KG1 (cell line): ENCODE results near the gene MYO19.
A peak's percentile ranks its signal among the peaks of the same experiment; 100 is the strongest.

Source experiments
- DNase-seq: peaks from one replicate; lab custom pipeline; 2025; lab: John Stamatoyannopoulos, UW

Gene MYO19, protein sequence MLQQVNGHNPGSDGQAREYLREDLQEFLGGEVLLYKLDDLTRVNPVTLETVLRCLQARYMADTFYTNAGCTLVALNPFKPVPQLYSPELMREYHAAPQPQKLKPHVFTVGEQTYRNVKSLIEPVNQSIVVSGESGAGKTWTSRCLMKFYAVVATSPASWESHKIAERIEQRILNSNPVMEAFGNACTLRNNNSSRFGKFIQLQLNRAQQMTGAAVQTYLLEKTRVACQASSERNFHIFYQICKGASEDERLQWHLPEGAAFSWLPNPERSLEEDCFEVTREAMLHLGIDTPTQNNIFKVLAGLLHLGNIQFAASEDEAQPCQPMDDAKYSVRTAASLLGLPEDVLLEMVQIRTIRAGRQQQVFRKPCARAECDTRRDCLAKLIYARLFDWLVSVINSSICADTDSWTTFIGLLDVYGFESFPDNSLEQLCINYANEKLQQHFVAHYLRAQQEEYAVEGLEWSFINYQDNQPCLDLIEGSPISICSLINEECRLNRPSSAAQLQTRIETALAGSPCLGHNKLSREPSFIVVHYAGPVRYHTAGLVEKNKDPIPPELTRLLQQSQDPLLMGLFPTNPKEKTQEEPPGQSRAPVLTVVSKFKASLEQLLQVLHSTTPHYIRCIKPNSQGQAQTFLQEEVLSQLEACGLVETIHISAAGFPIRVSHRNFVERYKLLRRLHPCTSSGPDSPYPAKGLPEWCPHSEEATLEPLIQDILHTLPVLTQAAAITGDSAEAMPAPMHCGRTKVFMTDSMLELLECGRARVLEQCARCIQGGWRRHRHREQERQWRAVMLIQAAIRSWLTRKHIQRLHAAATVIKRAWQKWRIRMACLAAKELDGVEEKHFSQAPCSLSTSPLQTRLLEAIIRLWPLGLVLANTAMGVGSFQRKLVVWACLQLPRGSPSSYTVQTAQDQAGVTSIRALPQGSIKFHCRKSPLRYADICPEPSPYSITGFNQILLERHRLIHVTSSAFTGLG

DNA sequence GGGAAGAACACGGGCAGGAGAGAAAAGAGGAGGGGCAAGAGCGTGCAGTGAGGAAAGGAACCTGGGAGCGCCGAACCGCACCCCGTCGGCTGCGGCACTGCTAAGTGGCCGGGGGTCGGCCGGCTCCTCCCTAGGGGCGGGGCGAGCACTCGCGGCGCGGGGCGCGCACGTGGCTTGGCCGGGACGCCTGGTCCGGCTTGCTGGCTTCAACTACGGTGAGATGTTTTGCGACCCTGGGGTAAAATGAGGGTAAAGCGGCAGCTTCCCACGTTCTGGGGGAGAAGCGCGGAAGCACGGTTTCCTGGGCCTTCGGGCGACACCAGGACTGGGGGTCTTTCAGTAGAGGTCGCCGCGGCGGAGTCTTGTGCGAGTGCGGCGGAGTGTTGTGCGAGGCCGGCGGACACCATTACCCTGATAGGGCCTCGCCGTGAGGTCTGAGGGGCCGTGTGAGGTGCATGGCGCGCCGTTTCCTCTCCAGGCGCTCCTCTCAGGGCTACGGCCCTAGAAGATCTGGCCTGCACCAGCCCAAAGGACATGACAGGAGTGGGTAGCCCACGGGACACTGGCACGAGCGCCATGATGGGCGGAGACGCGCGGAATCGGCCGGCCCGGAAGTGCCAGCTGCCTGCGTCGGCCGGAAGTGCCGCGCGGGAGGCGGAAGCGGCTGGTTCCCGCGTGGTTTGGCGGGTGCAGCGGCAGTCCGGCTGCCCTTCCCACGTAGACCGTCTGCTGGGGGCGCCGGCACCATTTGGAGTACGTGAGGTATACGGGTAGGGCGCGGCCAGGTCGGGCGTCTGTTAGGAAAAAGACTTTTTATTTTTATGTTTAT is at the start of gene MYO19, which contains the start of gene PIGW:
MYO19 (minus strand) TSS at position 29 of the 829 bp plus-strand sequence. CDS start 2,330 bp downstream, outside the sequence.
PIGW (plus strand) TSS at position 148 of the 829 bp plus-strand sequence. CDS start 2,115 bp downstream, outside the sequence.
- peak; percentile 90 for DNase-seq

DNA sequence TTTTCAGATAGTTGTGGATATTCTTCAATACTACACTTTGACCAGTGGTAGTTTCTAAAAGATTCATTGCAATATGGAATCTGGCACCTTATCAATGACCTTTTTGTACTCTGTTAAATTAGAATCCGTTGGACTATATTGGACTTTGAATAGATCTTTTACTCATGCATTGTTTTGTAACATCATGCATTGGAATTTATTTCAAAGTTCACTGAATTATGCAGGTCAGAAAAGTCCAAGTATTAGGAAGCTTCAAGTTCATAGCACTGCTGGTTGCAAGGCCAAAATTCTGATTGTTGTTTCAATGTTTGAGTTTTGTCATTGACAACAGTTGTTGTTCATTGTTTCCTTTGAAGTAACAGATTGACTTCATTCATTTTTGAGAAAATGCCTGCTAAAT is 49.1 kb upstream of the MYO19 start:
- DNase-seq, result no peak

DNA sequence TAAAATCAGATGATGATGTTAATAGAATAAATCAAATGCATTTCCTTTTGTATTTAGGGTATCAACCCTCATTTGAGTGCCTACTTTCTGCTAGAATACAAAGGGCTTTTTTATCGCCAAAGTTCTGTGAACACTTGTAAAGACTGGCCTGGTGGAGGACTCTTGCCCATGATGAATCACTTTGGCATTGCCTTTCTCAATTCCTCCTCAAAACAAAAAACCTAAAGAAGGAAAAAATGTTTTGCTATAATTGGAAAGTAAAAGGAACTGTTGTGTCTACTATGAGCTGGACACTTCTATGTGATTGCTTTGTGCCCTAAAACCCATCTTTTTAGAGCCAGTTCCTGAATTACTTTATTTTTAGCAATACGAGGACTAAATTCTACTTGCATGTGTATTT is 44.0 kb upstream of the MYO19 start:
- DNase-seq, result no peak

DNA sequence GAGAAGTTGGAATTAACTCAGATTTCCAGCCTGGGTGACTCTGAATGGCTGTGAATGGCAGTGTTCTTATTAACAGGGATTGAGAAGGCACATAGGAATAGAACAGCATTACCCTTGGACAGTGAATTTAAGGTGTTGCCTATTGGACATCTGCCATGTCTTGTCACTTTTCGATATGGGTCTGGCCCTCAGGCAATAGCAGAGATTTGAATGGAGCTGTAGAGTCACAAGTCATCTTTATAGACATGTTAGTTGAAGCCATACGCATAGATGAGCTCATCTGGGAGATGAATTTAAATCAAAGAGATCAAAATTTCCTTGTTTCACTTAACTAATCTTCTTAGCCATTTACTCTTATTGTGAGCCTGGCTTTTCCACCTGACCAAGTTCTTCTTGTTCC is 42.1 kb upstream of the MYO19 start:
- no peak for DNase-seq

DNA sequence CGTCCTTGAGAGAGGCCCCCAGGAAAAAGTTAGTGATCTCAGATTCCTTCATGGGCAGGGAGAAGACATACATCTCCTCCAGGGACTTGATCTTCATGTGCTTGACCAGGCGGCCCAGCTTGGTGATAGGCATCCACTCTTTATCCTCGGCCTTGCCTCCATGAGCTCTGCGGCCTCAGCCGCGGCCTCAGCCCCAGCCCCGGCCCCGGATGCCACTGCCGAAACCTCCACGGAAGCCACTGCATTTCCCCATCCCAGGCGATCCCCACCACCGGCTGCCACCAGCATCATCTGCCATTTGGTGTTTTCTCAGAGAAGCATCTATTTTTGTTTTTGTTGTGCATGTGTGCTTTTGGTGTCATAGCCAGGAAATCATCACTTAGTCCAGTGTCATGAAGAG is 40.4 kb upstream of the MYO19 start:
- DNase-seq, result no peak

DNA sequence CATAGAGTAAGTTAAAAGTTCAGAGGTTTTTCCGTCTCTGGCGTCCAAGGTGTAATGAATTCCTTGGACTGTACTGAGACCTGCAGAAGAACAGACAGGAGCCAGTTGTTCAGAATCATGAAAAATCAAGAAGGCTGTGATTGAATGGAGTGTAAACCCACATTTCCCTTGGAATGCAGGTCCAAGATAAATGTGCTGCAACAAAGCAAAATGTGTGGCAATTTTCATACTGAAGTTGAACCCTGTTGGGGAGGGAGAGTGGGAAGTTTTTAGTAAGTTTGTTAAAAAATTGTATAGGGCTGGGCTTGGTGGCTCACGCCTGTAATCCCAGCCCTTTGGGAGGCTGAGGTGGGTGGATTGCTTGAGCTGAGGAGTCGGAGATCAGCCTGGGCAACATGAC is 31.4 kb upstream of the MYO19 start:
- no peak for DNase-seq

DNA sequence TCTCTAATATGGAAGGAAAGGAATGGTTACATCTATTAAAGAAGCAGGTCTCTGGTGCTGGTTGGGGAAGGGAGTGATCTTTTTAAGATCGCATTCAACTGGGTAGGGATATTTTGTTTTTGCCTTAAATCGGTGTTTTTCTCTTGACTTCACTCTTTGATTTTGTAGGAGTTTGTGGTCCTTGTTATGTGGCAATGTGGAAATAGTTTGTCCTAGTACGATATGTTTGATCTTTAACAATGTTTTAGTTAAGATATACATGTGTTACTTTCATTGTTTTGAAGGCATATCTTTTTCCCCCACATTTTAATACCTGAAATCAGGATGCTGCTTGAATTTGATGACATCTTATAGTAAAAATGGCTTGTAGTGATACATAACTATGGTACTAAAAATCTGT is 18.8 kb upstream of the MYO19 start:
- no peak for DNase-seq

DNA sequence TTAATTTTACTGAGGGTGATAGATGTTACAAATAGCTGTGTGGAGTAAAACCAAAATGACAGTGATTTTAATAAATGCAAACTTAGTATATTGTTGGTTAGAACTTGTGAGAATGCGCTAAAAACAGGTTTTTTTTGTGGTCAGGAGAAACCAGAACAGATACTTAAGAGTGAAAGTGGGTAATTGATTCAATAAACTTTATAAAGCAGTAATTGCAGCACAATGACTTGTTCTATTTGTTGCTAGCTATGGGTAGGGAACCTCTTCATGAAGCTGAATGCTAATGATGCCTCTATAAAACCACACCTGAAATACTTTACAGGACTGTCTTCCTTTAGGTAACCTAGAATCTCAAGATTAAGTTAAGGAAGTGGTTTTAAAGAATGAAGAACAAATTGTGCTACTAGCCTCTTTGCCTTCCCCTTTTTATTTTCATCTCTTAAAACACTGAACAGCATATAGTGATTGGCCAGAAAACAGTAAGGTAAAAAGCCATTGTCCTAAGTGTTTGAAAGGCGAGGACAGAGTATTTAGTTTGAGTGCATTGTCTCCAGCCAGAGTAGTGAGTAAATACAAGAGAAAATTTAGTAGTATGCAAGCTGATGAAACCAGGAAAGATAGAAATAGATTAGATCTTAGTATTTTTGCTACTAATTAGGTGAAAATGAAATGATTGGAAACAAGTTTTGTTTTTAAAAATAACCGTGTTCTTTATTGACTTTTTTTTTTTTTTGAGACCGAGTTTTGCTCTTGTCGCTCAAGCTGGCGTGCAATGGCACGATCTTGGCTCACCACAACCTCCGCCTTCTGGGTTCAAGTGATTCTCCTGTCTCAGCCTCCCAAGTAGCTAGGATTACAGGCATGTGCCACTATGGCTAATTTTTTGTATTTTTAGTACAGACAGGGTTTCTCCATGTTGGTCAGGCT is 16.1 kb upstream of the MYO19 start:
- DNase-seq, result peak; percentile 13

DNA sequence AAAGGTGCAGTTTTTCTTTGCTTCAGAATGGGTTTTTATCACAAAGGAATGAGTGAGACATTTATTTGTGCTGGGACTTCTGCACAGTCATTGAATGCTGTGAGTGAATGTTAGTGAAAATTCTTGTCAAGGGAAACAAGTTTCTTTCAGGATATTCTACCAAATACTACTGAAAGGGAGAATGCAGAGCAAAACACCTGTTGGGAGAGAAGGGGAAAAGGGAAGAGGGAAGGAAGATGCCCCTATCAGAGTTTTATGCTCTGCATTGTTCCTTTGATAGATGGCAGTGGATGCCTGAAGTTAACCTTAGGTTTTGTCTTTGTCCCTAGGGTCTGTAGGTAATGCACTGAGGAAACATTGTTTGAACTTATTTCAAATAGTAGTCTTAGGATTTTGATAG is 13.1 kb upstream of the MYO19 start:
- DNase-seq, result no peak

DNA sequence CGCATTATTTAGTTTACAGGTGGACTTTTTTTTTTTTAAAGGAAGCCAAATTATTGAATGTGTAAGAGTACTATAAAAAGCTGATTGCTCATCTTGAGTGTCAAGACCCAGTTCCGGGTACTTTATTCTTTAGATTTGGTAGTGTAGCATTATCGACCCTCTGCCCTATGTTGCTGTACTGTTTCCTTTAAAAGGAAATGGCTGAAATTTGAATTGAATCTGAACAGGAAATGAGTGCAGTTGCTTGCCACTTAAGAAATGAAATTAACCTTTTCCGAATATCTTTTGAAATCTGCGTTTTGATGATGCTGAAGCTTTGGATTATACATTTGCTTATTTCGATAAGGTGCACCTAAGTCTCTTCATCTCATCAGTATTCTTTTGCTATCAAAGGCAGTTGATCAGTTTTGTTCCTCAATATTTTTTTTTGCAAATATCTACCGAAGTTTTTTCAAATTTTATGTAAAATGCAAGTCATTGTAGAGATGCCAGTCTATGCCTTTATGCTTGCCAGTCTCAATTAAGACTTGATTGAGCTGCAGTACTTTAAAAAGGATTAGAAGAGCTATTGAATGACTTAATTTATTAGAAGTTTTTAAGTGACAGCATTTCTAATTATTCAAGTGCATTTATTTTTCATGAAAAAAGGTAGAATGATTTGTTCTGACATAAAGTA is 11.9 kb upstream of the MYO19 start:
- DNase-seq, result no peak

DNA sequence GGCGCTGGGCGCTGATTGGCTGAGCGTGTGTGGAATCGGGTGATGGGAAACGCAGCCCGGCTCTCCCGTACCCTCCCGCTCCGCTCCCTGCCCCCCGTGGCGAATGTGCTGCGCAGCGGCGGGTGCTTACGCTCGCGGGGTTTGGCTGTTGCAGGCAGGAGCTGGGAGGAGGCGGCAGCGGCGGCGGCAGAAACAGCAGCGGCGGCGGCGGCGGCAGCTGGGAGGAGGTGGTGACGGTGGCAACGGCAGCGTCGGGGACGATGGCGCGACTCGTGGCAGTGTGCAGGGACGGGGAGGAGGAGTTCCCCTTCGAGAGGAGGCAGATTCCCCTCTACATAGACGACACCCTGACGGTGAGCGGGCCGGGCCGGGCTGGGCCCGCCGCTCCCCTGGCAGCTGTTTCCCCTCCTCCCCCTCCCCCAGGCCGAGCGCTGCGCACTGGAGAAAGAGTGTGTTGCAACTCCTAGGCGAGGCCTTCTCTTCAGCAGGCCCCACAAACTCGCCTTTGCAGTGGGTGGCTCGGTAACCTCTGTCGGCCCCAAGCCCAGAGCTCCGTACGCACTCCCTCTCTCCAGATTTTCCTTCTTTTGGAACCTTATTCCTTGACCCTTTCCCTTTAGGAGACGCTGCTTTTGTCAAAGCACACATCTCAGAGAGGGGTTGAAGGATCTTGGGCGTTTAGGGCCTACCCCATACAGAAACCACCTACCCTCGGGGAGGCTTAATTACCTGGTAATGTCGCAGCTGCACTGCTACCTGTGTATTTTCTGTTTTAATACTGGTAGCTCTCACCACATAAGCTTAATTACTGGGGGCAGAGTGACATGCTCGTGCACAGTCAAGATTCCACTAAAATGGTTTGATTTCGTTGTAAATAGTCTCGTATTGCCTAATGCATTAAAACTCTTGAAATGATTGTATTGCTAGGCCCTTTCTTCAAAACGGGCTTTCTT is 11.1 kb upstream of the MYO19 start:
- peak; percentile 96 for DNase-seq

DNA sequence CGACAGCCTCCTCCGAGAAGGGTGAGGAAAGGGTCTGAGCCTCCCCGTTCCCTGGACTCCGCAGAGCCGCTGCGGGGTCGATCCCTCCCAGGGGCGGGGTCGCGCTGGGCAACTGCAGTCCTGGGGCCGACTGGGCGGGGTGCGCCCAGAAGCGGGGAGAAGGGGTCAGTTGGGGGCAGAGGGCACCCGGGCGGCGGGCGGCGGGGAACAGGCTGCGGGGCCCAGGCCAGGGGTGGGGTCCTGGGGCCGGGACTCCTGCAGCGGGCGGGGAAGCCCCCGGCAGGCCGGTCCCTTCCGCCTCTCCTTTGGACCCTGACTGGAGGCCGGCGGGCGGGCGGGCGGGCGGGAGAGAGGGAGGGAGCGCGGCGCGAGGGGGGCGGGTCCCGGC is 10.4 kb upstream of the MYO19 start:
- no peak for DNase-seq

DNA sequence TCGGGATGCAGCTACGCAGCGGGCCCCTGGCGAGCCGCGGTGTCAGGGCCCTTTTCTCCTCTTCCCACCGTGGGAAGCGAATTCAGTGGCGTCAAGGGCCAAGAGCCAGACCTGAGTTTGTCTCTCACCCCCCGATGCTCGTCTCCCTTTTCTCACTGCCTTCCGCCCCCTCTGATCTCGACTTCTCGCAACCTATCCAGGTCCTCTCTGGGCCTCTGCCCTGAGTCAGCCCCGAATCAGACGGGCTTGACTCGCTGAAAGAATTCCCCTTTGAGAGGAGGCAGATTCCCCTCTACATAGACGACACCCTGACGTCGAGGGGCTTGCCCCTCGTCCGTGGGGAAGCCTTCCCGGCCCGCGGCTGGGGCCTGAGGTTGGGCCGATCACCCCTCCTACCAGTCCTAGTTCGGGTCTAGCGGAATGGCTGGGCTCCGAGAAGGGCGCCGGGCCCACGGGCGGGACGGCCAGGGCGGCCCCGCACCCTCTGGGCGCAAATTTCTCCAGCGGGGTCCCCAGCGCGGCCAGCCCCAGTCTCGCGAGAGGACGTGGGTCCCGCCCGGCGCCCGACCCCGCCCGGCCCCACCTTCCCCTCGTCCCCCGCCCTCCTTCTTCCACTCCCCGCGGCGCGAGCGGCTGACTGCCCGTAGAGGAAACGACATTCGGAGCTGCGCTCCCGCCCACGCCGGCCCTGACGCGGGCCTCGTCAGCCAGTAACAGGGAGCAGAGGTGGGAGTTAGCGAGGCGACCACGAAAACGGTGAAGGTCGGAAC is 9.8 kb upstream of the MYO19 start, which contains the start of gene GGNBP2:
GGNBP2 (plus strand) TSS at position 613 of the 770 bp plus-strand sequence. CDS start 806 bp downstream, outside the sequence.
- peak; percentile 81 for DNase-seq

DNA sequence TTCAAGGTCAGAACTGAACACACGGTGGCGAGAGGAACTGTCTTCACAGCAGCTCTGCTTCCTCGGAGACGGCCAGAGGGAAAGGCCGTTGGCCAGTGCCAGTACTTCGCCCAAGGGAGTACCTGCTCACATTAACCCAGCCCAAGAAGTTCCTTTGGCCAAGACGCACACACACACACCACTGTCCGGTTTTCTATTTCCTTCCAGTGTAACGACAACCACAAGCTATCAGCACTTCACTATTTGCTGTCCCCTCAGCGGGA is 9.3 kb upstream of the MYO19 start:
- peak; percentile 67 for DNase-seq

DNA sequence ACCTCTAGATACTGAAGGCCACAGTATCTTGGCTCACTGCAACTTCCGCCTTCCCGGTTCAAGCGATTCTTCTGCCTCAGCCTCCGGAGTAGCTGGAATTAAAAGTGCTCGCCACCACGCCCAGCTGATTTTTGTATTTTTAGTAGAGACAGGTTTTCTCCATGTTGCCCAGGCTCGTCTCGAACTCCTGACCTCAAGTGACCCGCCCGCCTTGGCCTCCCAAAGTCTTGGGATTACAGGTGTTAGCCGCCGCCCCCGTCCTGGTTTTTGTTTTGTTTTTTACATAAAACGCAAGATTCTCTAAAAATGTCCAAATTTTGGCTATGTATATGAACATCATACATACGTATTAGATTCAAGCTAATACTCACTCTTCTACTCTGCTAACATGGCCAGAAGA is 8.1 kb upstream of the MYO19 start:
- no peak for DNase-seq

DNA sequence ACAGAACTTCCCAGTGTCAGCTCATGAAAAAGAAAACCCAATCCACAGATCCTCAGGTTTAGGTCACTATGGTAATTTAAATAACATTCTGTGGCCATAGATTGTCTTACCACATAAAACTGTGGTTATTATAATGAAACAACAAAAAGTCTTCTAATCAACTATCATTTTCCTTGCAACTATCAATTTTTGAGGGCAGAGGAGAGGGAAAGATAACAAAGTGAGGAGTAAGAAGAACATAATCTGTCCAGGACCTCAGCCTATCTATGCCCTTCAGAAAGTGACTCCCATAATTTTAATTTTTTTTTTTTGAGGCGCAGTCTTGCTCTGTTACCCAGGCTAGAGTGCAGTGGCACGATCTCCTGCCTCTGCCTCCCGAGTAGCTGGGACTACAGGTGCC is 6.0 kb upstream of the MYO19 start:
- DNase-seq, result no peak

DNA sequence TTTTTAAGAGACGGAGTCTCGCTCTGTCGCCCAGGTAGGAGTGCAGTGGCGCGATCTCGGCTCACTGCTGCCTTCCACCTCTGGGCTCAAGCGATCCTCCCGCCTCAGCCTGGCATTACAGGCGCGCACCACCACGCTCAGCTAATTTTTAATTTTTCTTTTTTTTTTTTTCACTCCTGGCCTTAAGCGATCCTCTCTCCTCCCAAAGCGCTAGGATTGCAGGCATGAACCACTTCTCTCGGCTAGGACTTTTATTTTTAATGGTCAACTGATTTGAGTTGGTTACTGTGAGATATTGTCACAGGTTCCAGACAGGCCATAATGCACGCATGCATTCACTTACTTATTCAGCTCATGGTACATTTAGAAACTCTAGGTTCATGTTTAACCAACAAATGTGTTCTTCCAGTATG is 1.0 kb upstream of the MYO19 start:
- DNase-seq, result no peak
